NCI-H510A (cell line): ENCODE data around the gene PCED1A.
"Not testable (repeated sequence)": the region's sequence is repeated elsewhere in the genome, so short reads cannot be mapped to it uniquely, and the experiment has no call there.

Experiments
- DNase-seq: peaks from one replicate; lab custom pipeline; 2025; lab: John Stamatoyannopoulos, UW

Gene PCED1A

DNA sequence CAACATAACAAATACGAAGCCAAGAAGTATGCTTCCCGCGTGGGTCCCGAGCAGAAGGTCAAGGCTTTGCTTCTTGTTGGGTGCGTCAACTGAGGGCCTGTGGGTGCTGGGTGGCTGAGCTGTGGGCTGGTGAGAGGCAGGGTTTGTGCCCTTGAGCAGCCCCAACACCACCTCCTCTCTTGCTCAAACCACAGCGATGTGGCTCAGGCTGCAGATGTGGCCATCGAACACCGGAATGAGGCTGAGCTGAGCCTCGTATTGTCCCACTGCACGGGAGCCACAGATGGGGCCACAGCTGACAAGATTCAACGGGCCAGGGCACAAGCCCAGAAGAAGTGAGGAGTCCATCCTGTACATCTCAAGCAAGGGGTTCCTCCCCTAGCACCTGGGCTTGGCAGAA is 25.8 kb upstream of the PCED1A start:
- no peak for DNase-seq

- no peak for DNase-seq
Measured at GRCh38 chr20:2865630-2866029, 25.2 kb upstream of the PCED1A start.

GRCh38 chr20:2865101-2865500 is 24.6 kb upstream of the PCED1A start:
- no peak for DNase-seq

DNA sequence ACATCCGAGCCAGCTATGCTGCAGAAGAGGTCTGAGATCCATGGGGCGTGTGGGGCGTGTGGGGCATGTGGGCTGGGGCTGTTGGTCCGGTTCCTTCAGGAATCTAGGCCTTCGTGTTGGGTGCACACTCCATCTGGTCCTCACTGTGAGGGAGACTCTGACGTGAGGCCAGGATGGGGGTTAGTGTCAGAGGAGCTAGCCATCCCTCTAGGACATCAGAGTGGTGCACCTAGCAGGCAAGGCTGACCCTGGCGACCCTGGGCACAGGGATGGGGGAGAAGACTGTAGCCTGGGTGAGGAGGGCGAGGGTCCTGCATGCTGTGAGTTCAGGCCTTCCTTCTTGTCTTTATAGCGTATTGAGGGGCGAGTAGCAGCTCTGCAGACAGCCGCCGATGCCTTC is 24.2 kb upstream of the PCED1A start:
- no peak for DNase-seq

- no peak for DNase-seq
Measured at GRCh38 chr20:2859330-2860121, 19.1 kb upstream of the PCED1A start.

DNA sequence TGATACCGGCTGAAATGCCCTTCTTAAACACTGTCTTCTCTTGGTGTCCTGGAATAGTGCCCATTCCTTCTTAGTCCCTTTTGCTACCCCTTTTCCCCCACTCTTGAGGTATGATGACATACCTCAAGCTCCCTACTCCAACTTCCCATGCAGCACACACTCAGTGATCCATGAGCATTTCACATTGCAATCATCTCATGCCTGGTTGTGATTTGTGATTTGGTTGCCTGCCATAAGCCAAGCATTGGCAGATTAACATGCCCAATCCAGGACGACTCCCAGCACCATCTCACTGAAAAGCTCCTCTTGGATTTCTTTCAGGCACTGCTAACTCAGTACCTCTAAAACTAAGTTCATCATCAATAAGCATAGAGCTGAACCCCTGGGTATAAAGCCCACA is 18.1 kb upstream of the PCED1A start:
- DNase-seq, result no peak

- DNase-seq, result no peak
Measured at GRCh38 chr20:2851086-2851485, 10.6 kb upstream of the PCED1A start.

- DNase-seq, result no peak
Measured at GRCh38 chr20:2849529-2849928, 9.1 kb upstream of the PCED1A start.

DNA sequence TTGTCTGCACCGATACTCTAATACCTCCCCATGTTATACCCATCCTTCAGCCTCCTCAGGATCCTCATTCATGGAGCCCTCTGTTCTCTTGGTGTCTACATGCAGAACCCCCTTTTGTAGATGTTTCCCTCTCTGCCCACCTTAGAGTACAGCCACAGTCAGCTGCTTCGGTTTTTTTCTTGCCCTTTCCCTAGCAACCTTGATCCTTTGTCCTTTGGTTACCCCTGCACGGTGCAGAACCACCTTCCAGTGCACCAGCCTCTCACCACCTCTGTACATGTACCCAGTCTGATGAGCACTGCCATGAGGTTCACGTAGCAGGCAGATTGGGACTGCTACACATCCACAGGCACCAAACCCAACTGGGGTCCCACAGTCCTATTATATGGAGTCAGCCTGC is 7.3 kb upstream of the PCED1A start:
- DNase-seq, result no peak

GRCh38 chr20:2846698-2847097 is 6.2 kb upstream of the PCED1A start:
- no peak for DNase-seq

- DNase-seq, result no peak
Measured at GRCh38 chr20:2845607-2846006, 5.2 kb upstream of the PCED1A start.

DNA sequence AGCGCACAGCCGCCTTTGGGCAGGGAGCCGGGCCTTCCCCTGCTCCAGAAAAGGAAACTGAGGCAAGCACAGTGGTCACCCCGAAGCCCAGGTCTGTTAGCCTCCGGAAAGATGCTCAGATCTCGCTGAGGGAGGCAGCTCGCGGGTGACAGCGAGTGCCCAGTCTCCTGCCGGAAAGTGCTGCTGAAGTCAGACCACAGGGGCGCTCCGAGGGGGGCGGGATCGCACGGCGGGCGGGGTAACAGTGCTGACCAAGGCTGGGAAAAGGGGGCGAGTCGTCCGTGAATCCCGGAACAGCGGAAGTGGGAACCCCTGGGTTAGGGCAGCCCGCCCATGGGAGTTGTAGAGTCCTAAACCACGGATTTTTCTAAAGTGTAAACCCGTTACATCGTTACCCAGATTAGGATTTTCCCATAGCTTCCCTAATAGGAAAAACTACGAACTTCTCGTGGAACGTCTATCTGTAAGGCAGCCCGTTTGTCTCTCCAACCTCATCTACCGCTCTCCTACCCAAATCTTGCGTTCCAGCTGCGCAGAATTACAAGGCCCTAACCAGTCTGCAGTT is 594 bp upstream of the PCED1A start:
- no peak for DNase-seq

DNA sequence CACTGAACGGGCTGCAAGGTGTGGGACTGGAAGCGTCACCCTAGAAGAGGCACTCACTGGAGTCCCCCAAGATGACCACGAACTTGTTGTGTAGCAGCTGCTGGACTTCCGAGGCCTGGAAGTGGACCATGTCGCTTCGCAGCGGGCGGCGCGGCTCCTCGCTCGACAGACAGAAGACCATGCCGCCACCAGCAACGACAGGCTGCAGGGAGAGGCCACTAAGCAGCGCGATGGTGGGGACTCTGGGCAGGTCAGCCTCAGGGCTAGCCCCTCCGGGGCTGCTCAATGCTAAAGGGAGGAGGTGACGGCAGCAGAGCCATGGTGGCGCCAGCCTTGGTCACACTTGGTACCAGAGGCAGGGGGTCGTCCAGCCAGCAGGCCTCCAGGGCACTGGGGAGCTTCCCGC is 720 bp downstream of the PCED1A start:
- DNase-seq, result no peak

DNA sequence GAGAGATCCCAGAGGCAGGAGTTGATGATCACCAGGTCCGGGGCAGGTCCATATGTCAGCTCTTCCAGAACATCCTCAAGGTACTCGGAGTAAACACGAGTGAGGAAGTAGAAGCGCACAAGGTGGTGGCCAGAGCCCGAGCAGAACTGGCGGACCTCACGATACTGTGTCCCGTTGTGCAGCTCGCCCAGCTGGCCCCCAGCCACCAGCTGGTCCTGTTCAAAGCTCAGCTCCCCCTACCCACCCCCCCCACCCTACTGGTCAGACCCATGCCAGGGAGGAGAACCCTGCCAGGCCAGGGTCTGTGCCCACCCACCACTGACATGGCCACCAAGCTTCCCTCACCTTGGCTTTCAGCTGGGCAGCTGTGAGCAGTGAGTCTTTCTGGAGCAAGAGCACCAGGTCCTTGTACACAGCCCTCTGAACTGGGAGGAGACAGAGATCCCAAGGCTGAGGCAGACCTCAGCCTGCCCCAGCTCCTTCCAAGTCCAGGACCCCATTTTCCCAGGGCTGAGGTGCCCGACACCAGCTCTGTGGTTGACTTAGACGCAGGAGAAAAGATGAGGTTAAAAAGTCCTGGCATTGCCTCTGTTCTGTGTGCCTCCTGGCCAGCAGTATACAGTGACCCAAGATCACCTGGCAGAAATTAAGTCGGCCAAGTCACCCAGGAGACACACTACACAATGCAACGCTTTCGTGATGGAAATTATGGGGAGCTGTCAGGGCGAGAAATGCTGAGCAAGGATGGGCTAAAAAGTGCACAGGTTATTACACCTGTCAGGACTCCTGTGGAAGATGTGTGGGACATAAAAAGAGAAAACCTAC is 1.4 kb downstream of the PCED1A start:
- DNase-seq, result no peak

DNA sequence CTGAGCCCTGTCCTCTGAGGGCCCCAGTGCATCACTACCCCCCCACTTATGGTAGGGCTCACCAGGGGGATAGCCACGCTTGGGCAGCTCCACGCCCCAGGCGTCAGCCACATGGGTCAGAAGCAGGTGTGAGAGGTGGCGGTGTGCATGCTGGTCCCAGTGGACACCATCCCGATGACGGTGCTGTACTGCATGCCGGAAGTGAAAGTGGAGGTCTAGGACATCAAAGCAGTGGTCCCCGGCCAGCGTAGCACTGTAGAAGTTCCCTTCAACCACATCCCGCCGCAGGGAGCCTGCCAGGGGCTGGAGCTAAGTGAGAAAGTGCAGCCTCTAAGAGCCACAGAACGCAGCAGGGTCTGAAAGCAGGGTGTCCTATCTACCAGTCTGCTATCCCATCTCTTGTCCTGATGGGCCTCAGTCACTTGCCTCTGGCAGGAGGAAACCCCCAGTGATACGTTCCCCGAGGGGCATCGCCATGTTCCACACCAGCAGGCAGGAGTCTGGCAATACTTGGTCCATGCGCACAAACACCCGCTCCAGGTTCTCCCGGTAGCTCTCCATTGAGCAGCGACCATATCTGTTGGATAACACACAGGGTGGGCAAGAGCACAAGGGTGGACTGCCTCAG is 2.2 kb downstream of the PCED1A start:
- DNase-seq, result no peak

- no peak for DNase-seq
Measured at GRCh38 chr20:2837221-2837960, 3.1 kb downstream of the PCED1A start.

DNA sequence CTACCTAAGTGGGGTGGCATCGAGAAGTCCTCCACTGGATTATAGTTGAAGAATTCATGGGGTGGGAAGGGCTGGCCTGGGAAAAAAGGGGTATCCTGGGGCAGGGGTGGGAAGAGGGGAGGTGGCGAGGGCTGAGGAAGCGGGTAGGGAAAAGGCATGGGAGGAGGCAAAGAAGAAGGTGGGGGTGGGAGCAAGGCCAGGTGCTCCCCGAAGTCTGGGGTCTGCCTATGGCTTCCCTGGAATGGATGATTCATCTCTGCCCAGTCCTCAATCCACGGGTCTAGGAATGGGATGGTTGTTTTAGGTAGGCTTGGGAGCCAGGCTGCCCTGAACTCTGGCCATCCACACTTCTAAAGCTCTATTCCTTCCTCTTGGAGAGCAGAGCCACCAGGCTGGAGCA is 4.4 kb downstream of the PCED1A start:
- no peak for DNase-seq

DNA sequence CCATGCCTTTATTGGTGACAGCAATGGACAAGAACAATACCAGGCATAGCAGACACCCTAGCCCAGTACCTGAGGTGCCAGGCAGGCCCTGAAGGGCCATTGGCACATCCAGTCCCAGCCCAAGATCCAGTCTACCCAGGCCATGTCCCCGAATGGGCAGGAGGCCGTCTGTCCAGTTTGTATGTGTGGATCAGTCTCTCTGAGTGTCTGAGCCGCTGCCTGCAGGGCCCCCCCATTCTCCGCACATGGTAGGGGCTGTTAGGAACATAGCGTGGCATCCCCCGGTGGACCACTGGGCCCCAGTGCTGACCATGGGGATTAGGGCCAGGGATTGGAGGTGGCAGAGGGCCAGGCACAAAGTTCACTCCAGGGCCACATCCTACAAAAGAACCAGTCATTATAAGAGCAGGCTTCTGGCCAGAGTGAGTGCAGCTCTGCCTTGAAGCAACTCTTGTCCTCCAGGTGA is 5.1 kb downstream of the PCED1A start:
- no peak for DNase-seq

DNA sequence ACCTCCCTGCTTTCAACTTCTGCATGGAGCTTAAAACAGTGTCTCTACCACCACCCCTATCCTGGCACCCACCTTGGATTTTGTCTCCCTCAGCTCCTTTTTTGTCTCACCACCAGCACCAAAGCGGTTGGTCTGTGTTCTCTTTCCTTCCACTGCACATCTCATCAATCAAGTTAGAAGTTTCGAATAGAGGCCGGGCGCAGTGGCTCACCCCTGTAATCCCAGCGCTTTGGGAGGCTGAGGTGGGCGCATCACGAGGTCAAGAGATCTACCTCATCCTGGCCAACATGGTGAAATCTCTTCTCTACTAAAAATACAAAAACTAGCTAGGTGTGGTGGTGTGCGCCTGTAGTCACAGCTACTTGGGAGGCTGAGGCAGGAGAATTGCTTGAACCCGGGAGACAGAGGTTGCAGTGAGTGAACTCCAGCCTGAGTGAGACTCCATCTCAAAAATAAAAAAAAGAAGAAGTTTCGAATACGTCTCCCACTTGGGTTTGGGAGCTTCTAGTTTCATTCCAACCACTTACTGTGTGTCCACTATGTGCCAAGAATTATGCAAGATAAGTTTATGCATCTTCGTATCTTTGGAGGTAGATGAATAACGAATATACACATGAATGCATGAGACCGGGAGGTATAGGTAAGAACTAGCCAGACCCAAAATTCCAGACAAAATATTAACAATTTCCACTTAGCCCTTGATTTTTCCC is 5.9 kb downstream of the PCED1A start:
- DNase-seq, result no peak

GRCh38 chr20:2833761-2834160 is 6.7 kb downstream of the PCED1A start:
- no peak for DNase-seq

GRCh38 chr20:2831206-2831605 is 9.2 kb downstream of the PCED1A start:
- not testable (repeated sequence) for DNase-seq
